GDM1 (cell line): ENCODE data around the gene DEDD2.

Source experiments
- DNase-seq: peaks from one replicate; lab custom pipeline; 2025; lab: John Stamatoyannopoulos, UW

The DEDD2 gene

GRCh38 chr19:42170715-42171114 is 46.8 kb downstream of the DEDD2 start:
- DNase-seq, result no peak

GRCh38 chr19:42169486-42170413 is 47.7 kb downstream of the DEDD2 start:
- no peak for DNase-seq

- DNase-seq, result no peak
Observed at GRCh38 chr19:42168206-42168605, 49.3 kb downstream of the DEDD2 start.

- DNase-seq, result no peak
Observed at GRCh38 chr19:42166316-42166715, 51.2 kb downstream of the DEDD2 start.

- DNase-seq, result no peak
Observed at GRCh38 chr19:42165146-42165545, 52.3 kb downstream of the DEDD2 start.

- no peak for DNase-seq
Observed at GRCh38 chr19:42161616-42162263, 55.7 kb downstream of the DEDD2 start.

GRCh38 chr19:42159942-42160341 is 57.5 kb downstream of the DEDD2 start:
- no peak for DNase-seq

GRCh38 chr19:42158926-42159325 is 58.6 kb downstream of the DEDD2 start:
- DNase-seq, result no peak

GRCh38 chr19:42156571-42156970 is 60.9 kb downstream of the DEDD2 start:
- no peak for DNase-seq

- no peak for DNase-seq
Observed at GRCh38 chr19:42155796-42156195, 61.7 kb downstream of the DEDD2 start.

- DNase-seq, result no peak
Observed at GRCh38 chr19:42154471-42155323, 62.8 kb downstream of the DEDD2 start.

- no peak for DNase-seq
Observed at GRCh38 chr19:42153672-42154433, 63.6 kb downstream of the DEDD2 start.

GRCh38 chr19:42152910-42153671 is 64.4 kb downstream of the DEDD2 start:
- no peak for DNase-seq

GRCh38 chr19:42151782-42152684 is 65.4 kb downstream of the DEDD2 start:
- no peak for DNase-seq

GRCh38 chr19:42150911-42151361 is 66.5 kb downstream of the DEDD2 start:
- no peak for DNase-seq

- DNase-seq, result no peak
Observed at GRCh38 chr19:42150364-42150763, 67.1 kb downstream of the DEDD2 start.

GRCh38 chr19:42149447-42150202 is 67.9 kb downstream of the DEDD2 start:
- no peak for DNase-seq
